IMR-90 (cell line): ENCODE results near the gene TRIM33. TPM values are rescaled to one million over a fixed set of nuclear protein-coding genes. Genes with fewer than 3 reads are reported as not detected.

Experiments used
- ATAC-seq: fragments of 200-7000 bp; cut with Tn5 transposase; 2 replicates; pipeline ENCODE4 v1.9.1; 2020; ENCODE audit warnings: low read depth, mild to moderate bottlenecking, moderate library complexity
- BruUV-seq: library from RNA; stranded (reverse); fragments of 400-500 nt; replicated peaks from 2 replicates; lab custom pipeline; 2021; lab: Mats Ljungman, UMichigan
- CTCF ChIA-PET: fragments of 300-600 bp; formaldehyde crosslinking; extraction: SDS; loops from one replicate; lab custom pipeline; 2021; ENCODE audit warnings: antibody characterized with exemption; lab: Yijun Ruan, JAX
- POLR2A ChIA-PET: fragments of 300-600 bp; sonication (Branson Sonifier 250); formaldehyde crosslinking; loops from one replicate; lab custom pipeline; 2022; ENCODE audit warnings: antibody characterized with exemption; ENCODE audit not compliant: unreplicated experiment; lab: Charles Lee
- DNase-seq: peaks from one replicate; pipeline ENCODE4 v3.0.0; 2013
- H2AFZ ChIP-seq: replicated peaks from 2 replicates; pipeline ENCODE3; 2013; ENCODE audit warnings: low read length, mild to moderate bottlenecking; ENCODE audit not compliant: poor library complexity
- H2AK5ac ChIP-seq: 2 replicates; pipeline ENCODE4 v1.6.1; 2013; ENCODE audit warnings: low read depth, low read length, inconsistent platforms
- H2AK9ac ChIP-seq: replicated peaks from 2 replicates; pipeline ENCODE3; 2013; ENCODE audit warnings: mild to moderate bottlenecking, low read depth, low read length, moderate library complexity; ENCODE audit not compliant: poor library complexity
- H2BK120ac ChIP-seq: 2 replicates; pipeline ENCODE4 v1.6.1; 2013; ENCODE audit warnings: low read depth, low read length, inconsistent platforms
- H2BK15ac ChIP-seq: 3 replicates; pipeline ENCODE4 v1.6.1; 2013; ENCODE audit warnings: low read depth, low read length, inconsistent platforms
- H2BK20ac ChIP-seq: 2 replicates; pipeline ENCODE4 v1.6.1; 2013; ENCODE audit warnings: low read depth, mild to moderate bottlenecking, inconsistent platforms, low read length, moderate library complexity
- H2BK5ac ChIP-seq: 2 replicates; pipeline ENCODE4 v1.6.1; 2013; ENCODE audit warnings: mild to moderate bottlenecking, low read depth, low read length, inconsistent platforms; ENCODE audit not compliant: poor library complexity, severe bottlenecking
- H3K14ac ChIP-seq: replicated peaks from 2 replicates; pipeline ENCODE4 v1.6.1; 2013; ENCODE audit warnings: low read depth, low read length, inconsistent platforms
- H3K18ac ChIP-seq: 2 replicates; pipeline ENCODE4 v1.6.1; 2013; ENCODE audit warnings: low read depth, low read length, control low read depth
- H3K23ac ChIP-seq: 2 replicates; pipeline ENCODE4 v1.6.1; 2013; ENCODE audit warnings: low read depth, low read length, inconsistent platforms
- H3K27ac ChIP-seq: 2 replicates; pipeline ENCODE4 v1.5.1; 2013; ENCODE audit warnings: mild to moderate bottlenecking, control low read depth, low read length; ENCODE audit not compliant: insufficient read depth
- H3K27me3 ChIP-seq: 2 replicates; pipeline ENCODE4 v1.6.1; 2013; ENCODE audit warnings: low read length; ENCODE audit not compliant: control insufficient read depth, insufficient read depth
- H3K36me3 ChIP-seq: 2 replicates; pipeline ENCODE4 v1.6.1; 2013; ENCODE audit warnings: low read length, mixed read lengths; ENCODE audit not compliant: control insufficient read depth, insufficient read depth
- H3K4ac ChIP-seq: 2 replicates; pipeline ENCODE4 v1.6.1; 2013; ENCODE audit warnings: low read depth, low read length, inconsistent platforms
- H3K4me1 ChIP-seq: 2 replicates; pipeline ENCODE4 v1.6.1; 2013; ENCODE audit warnings: low read length, mixed read lengths; ENCODE audit not compliant: control insufficient read depth, insufficient read depth
- H3K4me2 ChIP-seq: 2 replicates; pipeline ENCODE4 v1.6.1; 2013; ENCODE audit warnings: low read depth, mild to moderate bottlenecking, control low read depth, low read length, moderate library complexity
- H3K4me3 ChIP-seq: 2 replicates; pipeline ENCODE4 v1.5.1; 2013; ENCODE audit warnings: low read depth, mild to moderate bottlenecking, control low read depth, low read length, moderate library complexity; ENCODE audit not compliant: insufficient read depth
- H3K56ac ChIP-seq: 2 replicates; pipeline ENCODE4 v1.6.1; 2013; ENCODE audit warnings: low read length, inconsistent platforms; ENCODE audit not compliant: insufficient read depth; ENCODE audit errors: extremely low read depth
- H3K79me1 ChIP-seq, 2 experiments: 2 replicates each; pipeline ENCODE4 v1.6.1; 2013; ENCODE audit warnings: low read length in 2 of 2, inconsistent platforms in 1 of 2, low read depth in 1 of 2
- H3K9ac ChIP-seq: 2 replicates; pipeline ENCODE4 v1.6.1; 2013; ENCODE audit warnings: low read depth, low read length, control low read depth
- H3K9me1 ChIP-seq: 2 replicates; pipeline ENCODE4 v1.6.1; 2013; ENCODE audit warnings: low read length, inconsistent platforms; ENCODE audit not compliant: insufficient read depth
- H3K9me3 ChIP-seq: 2 replicates; pipeline ENCODE4 v1.6.1; 2013; ENCODE audit warnings: low read length; ENCODE audit not compliant: control insufficient read depth, insufficient read depth
- H4K20me1 ChIP-seq: 2 replicates; pipeline ENCODE4 v1.6.1; 2013; ENCODE audit warnings: low read length, inconsistent platforms; ENCODE audit not compliant: insufficient read depth
- H4K5ac ChIP-seq: 2 replicates; pipeline ENCODE4 v1.6.1; 2013; ENCODE audit warnings: mild to moderate bottlenecking, low read depth, low read length, control low read depth
- H4K8ac ChIP-seq, 2 experiments: 2 replicates each; pipeline ENCODE4 v1.6.1; 2013; ENCODE audit warnings: low read depth in 2 of 2, low read length in 2 of 2, control low read depth in 1 of 2, inconsistent platforms in 1 of 2
- H4K91ac ChIP-seq: 2 replicates; pipeline ENCODE4 v1.6.1; 2013; ENCODE audit warnings: low read depth, low read length, inconsistent platforms; ENCODE audit not compliant: insufficient read depth
- BHLHE40 ChIP-seq: fragments of 150-350 bp; IDR thresholded peaks from 2 replicates; pipeline ENCODE4 v1.6.1; 2016; ENCODE audit warnings: mild to moderate bottlenecking, low read depth, low read length
- CEBPB ChIP-seq: IDR thresholded peaks from 2 replicates; pipeline ENCODE4 v1.6.1; 2012; ENCODE audit warnings: low read depth, low read length, improper control_type of control experiment
- CHD1 ChIP-seq: IDR thresholded peaks from 2 replicates; pipeline ENCODE4 v1.6.1; 2012; ENCODE audit warnings: low read depth, low read length, improper control_type of control experiment
- ELK1 ChIP-seq: fragments of 150-350 bp; IDR thresholded peaks from 2 replicates; pipeline ENCODE4 v1.6.1; 2016; ENCODE audit warnings: low read depth, mild to moderate bottlenecking, low read length, moderate library complexity, borderline replicate concordance
- FOS ChIP-seq: fragments of 150-350 bp; IDR thresholded peaks from 2 replicates; pipeline ENCODE4 v1.6.1; 2016; ENCODE audit warnings: low read depth, low read length
- MAFK ChIP-seq: IDR thresholded peaks from 2 replicates; pipeline ENCODE4 v1.6.1; 2012; ENCODE audit warnings: low read depth, low read length, improper control_type of control experiment
- MAZ ChIP-seq: IDR thresholded peaks from 2 replicates; pipeline ENCODE4 v1.6.1; 2012; ENCODE audit warnings: low read depth, mild to moderate bottlenecking, low read length, improper control_type of control experiment, moderate library complexity, borderline replicate concordance
- MXI1 ChIP-seq: IDR thresholded peaks from 2 replicates; pipeline ENCODE4 v1.6.1; 2012; ENCODE audit warnings: low read depth, mild to moderate bottlenecking, low read length, moderate library complexity, borderline replicate concordance
- NFE2L2 ChIP-seq: fragments of 150-350 bp; IDR thresholded peaks from 2 replicates; pipeline ENCODE4 v1.6.1; 2016; ENCODE audit warnings: low read depth, mild to moderate bottlenecking, low read length
- POLR2A ChIP-seq: IDR thresholded peaks from 2 replicates; pipeline ENCODE4 v1.6.1; 2012; ENCODE audit warnings: mild to moderate bottlenecking, low read depth, low read length
- RFX5 ChIP-seq: IDR thresholded peaks from 2 replicates; pipeline ENCODE4 v1.8.0; 2012; ENCODE audit warnings: low read depth, mild to moderate bottlenecking, low read length, moderate library complexity
- SMC3 ChIP-seq: fragments of 150-350 bp; IDR thresholded peaks from 2 replicates; pipeline ENCODE4 v1.6.1; 2016; ENCODE audit warnings: low read depth, mild to moderate bottlenecking, antibody characterized with exemption, low read length, moderate library complexity
- USF2 ChIP-seq: fragments of 150-350 bp; IDR thresholded peaks from 2 replicates; pipeline ENCODE4 v1.6.1; 2017; ENCODE audit warnings: mild to moderate bottlenecking, antibody characterized with exemption, low read length, low read depth
- WGBS, 2 experiments: methylation state at CpG; one replicate each; pipeline versions ENCODE4 v1.1.5 to v1.1.7; 2013; ENCODE audit warnings: missing lambda C conversion rate in 2 of 2; ENCODE audit not compliant: insufficient read length in 1 of 2; ENCODE audit errors: extremely low coverage in 2 of 2; 5-methylcytosine and 5-hydroxymethylcytosine counted together
- dilution Hi-C: fragments of 300-500 bp; cut with HindIII; formaldehyde crosslinking; loops from one replicate; pipeline ENCODE4 v1.14.3; 2018; ENCODE audit warnings: low sequenced_read_pairs; ENCODE audit not compliant: unreplicated experiment
- in situ Hi-C: fragments of 300-500 bp; cut with MboI; formaldehyde crosslinking; loops from 3 replicates; pipeline ENCODE4 v1.14.3; 2019; ENCODE audit warnings: low sequenced_read_pairs, inconsistent platforms, mixed read lengths
- intact Hi-C: fragments of 100-400 bp; cut with micrococcal nuclease; formaldehyde crosslinking; loops from 2 replicates; pipeline ENCODE4 v1.10.0; 2022
- polyA plus RNA-seq, 3 experiments: library from polyadenylated mRNA; depleted of rRNA; stranded (reverse); fragments of >200 nt; gene quantifications; 2 replicates each; pipeline ENCODE4 v1.2.3, GENCODE V29; 2012; ENCODE audit warnings: low replicate concordance in 1 of 3
- total RNA-seq: library from RNA; depleted of rRNA; stranded (reverse); fragments of >200 nt; gene quantifications from 2 replicates; pipeline ENCODE4 v1.2.3, GENCODE V29; 2012
- TF ChIP-seq, protein P1 (sequence below): conservative IDR thresholded peaks from 2 replicates; pipeline ENCODE4 v1.5.1; 2012; ENCODE audit warnings: mild to moderate bottlenecking, low read depth, low read length, improper control_type of control experiment

The TRIM33 gene
- total and polyA plus RNA-seq, 2 of the 4 experiments (the other 2 are of a cell fraction): 9.5 to 40.1 TPM

- Histone ChIP-seq H4K5ac (peak overlapping the region; percentile 36; the same call in 1 of the 2 replicates), H3K27me3 (no peaks in the 10 kb centered on the region), H3K18ac (no peak overlapping the region; the same call in 1 of the 2 replicates), H3K27ac (no peak overlapping the region), H2BK5ac (peak overlapping the region; percentile 61), H3K56ac (no peak overlapping the region), H3K4me3 (no peak overlapping the region), H3K9me1 (no peaks in the 10 kb centered on the region), H2AK5ac (no peak overlapping the region), H2BK120ac (no peak overlapping the region), H3K9ac (no peak overlapping the region), H2AFZ (no peak overlapping the region), H4K91ac (no peak overlapping the region), H3K4me2 (no peak overlapping the region; the same call in 1 of the 2 replicates), H3K14ac (no peak overlapping the region), H2BK20ac (no peak overlapping the region), H2AK9ac (no peak overlapping the region), H3K36me3 (peaks cover 15% of the 10 kb centered on the region), H3K4me1 (peaks cover 4% of the 10 kb centered on the region; the same call in 1 of the 2 replicates), H3K79me1 (peaks cover 20 to 29% of the 10 kb centered on the region in 2 experiments), H3K4ac (no peak overlapping the region), H4K20me1 (peaks cover 4% of the 10 kb centered on the region; the same call in 1 of the 2 replicates), H3K23ac (no peak overlapping the region), H3K9me3 (peaks cover 4% of the 10 kb centered on the region; the same call in 1 of the 2 replicates), H4K8ac (no peak overlapping the region), H2BK15ac (no peak overlapping the region)
- no peak for TF ChIP-seq MXI1
- no peak for TF ChIP-seq MAFK
- no peak for TF ChIP-seq SMC3
- TF ChIP-seq NFE2L2: no peak
- no peak for TF ChIP-seq BHLHE40
- no peak for TF ChIP-seq POLR2A
- no peak for TF ChIP-seq CEBPB
- TF ChIP-seq FOS: no peak
- no peak for TF ChIP-seq MAZ
- no peak for TF ChIP-seq CHD1
- no peak for TF ChIP-seq RFX5
- TF ChIP-seq, protein P1, sequence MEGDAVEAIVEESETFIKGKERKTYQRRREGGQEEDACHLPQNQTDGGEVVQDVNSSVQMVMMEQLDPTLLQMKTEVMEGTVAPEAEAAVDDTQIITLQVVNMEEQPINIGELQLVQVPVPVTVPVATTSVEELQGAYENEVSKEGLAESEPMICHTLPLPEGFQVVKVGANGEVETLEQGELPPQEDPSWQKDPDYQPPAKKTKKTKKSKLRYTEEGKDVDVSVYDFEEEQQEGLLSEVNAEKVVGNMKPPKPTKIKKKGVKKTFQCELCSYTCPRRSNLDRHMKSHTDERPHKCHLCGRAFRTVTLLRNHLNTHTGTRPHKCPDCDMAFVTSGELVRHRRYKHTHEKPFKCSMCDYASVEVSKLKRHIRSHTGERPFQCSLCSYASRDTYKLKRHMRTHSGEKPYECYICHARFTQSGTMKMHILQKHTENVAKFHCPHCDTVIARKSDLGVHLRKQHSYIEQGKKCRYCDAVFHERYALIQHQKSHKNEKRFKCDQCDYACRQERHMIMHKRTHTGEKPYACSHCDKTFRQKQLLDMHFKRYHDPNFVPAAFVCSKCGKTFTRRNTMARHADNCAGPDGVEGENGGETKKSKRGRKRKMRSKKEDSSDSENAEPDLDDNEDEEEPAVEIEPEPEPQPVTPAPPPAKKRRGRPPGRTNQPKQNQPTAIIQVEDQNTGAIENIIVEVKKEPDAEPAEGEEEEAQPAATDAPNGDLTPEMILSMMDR: no peak
- no peak for TF ChIP-seq ELK1
- no peak for TF ChIP-seq USF2
- DNase-seq (no peak), ATAC-seq (0 out of 2 replicates have a peak, but pooled peaks have one; percentile 11)
- WGBS, 2 experiments: no CpG with 5 or more reads among the region's 4 CpGs
- in situ Hi-C loops (no loop called here), dilution Hi-C loops (no loop called here), intact Hi-C loops (no loop called here)
- no TSS peak for BruUV-seq
- POLR2A ChIA-PET: no interaction called here
- CTCF ChIA-PET: no interaction called here
Observed at GRCh38 chr1:114457675-114458236, 53.2 kb downstream of the TRIM33 start.
